ENCODE data around the gene AKAP14.

DNA sequence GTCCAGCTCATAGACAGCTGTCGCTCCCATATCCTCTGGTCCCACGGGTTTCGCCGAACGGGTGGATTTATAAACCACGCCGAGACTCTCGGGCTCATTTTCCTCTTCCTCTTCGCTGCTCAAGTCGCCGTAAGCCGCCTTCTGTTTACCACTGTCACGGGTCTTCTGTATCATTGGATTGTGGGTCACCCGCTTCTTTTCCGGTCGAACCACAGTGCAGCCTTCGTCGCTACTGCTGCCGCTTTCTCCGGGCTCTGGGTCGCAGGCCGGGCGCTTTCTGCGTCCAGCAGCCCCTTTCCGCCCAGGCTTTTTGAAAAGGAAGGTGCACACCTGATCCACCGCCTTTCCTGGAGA lies 24.5 kb upstream of the AKAP14 start:
- TF ChIP-seq, protein P1, sequence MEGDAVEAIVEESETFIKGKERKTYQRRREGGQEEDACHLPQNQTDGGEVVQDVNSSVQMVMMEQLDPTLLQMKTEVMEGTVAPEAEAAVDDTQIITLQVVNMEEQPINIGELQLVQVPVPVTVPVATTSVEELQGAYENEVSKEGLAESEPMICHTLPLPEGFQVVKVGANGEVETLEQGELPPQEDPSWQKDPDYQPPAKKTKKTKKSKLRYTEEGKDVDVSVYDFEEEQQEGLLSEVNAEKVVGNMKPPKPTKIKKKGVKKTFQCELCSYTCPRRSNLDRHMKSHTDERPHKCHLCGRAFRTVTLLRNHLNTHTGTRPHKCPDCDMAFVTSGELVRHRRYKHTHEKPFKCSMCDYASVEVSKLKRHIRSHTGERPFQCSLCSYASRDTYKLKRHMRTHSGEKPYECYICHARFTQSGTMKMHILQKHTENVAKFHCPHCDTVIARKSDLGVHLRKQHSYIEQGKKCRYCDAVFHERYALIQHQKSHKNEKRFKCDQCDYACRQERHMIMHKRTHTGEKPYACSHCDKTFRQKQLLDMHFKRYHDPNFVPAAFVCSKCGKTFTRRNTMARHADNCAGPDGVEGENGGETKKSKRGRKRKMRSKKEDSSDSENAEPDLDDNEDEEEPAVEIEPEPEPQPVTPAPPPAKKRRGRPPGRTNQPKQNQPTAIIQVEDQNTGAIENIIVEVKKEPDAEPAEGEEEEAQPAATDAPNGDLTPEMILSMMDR (IDR thresholded peaks at IDR 0.05), result no peak
- no peak for TF ChIP-seq EP300 (IDR thresholded peaks at IDR 0.05; ENCODE audit: low read depth)
- TF ChIP-seq POLR2A (IDR thresholded peaks at IDR 0.05), result no peak

All from transverse colon (tissue), 3 donors.